HG02759 (cell line): ENCODE data around the gene HOMEZ.
"Not testable (repeated sequence)": the region's sequence is repeated elsewhere in the genome, so short reads cannot be mapped to it uniquely, and the experiment has no call there.

Experiments
- ATAC-seq: cut with Tn5 transposase; IDR thresholded peaks from one replicate; pipeline ENCODE4 v1.9.1; 2021; ENCODE audit warnings: mild to moderate bottlenecking, moderate library complexity; ENCODE audit not compliant: unreplicated experiment

The HOMEZ gene

GRCh38 chr14:23286020-23286901, at the start of gene HOMEZ:
TSS of gene HOMEZ (minus strand) at chr14:23286132. CDS start at chr14:23285952, 180 bp downstream.
- ATAC-seq, result peak; percentile 98

- no peak for ATAC-seq
These were observed 49.7 kb upstream of the HOMEZ start for GRCh38 chr14:23335623-23336022.

- ATAC-seq, result no peak
These were observed 42.2 kb upstream of the HOMEZ start for GRCh38 chr14:23327947-23328744.

- ATAC-seq, result no peak
These were observed 40.8 kb upstream of the HOMEZ start for GRCh38 chr14:23326491-23327332.

- ATAC-seq, result not testable (repeated sequence)
These were observed 39.8 kb upstream of the HOMEZ start for GRCh38 chr14:23325746-23326145.

GRCh38 chr14:23324993-23325392, 39.1 kb upstream of the HOMEZ start:
- no peak for ATAC-seq

GRCh38 chr14:23324455-23324846, 38.5 kb upstream of the HOMEZ start:
- no peak for ATAC-seq

- no peak for ATAC-seq
These were observed 38.0 kb upstream of the HOMEZ start for GRCh38 chr14:23323838-23324454.

- ATAC-seq, result no peak
These were observed 36.9 kb upstream of the HOMEZ start for GRCh38 chr14:23322568-23323517.

- peak; percentile 21 for ATAC-seq
These were observed 35.9 kb upstream of the HOMEZ start for GRCh38 chr14:23321572-23322547.

GRCh38 chr14:23320584-23321571, 34.9 kb upstream of the HOMEZ start, which contains the start of gene PABPN1:
TSS of gene PABPN1 (plus strand) at chr14:23321457. CDS start at chr14:23321470, 13 bp downstream.
- ATAC-seq, result peak; percentile 89

- no peak for ATAC-seq
These were observed 34.0 kb upstream of the HOMEZ start for GRCh38 chr14:23319746-23320583.

- ATAC-seq, result no peak
These were observed 30.4 kb upstream of the HOMEZ start for GRCh38 chr14:23316300-23316699.

- no peak for ATAC-seq
These were observed 24.6 kb upstream of the HOMEZ start for GRCh38 chr14:23310546-23310945.

- ATAC-seq, result no peak
These were observed 23.0 kb upstream of the HOMEZ start for GRCh38 chr14:23308721-23309445.
